B cell (primary cell): ENCODE measurements around the gene MYZAP. TPM values are rescaled to one million over a fixed set of nuclear protein-coding genes. Genes with fewer than 3 reads are reported as not detected.

ENCODE experiments used
- ATAC-seq: fragments of 200-7000 bp; cut with Tn5 transposase; one replicate; pipeline ENCODE4 v1.10.0; 2021; ENCODE audit warnings: low read depth, mild to moderate bottlenecking, moderate number of reproducible peaks, moderate library complexity
- CTCF ChIA-PET: fragments of 350-600 bp; sonication (Branson Sonifier 250); formaldehyde crosslinking; loops from one replicate; lab custom pipeline; 2021; ENCODE audit warnings: antibody characterized with exemption, inconsistent platforms; lab: Charles Lee
- POLR2A ChIA-PET: fragments of 350-600 bp; sonication (Branson Sonifier 250); formaldehyde crosslinking; loops from one replicate; lab custom pipeline; 2021; ENCODE audit warnings: antibody characterized with exemption; lab: Charles Lee
- DNase-seq: peaks from one replicate; pipeline ENCODE4 v3.0.0; 2013
- H2AFZ ChIP-seq: 2 replicates; pipeline ENCODE4 v1.6.1; 2012; ENCODE audit warnings: mild to moderate bottlenecking, low read depth, low read length; ENCODE audit not compliant: insufficient read depth, poor library complexity, severe bottlenecking
- H3K27ac ChIP-seq, 2 donors: 1 replicate in 1 of 2; 2 replicates in 1 of 2; pipeline ENCODE4 v1.5.1; 2012 to 2013; ENCODE audit warnings: low read length in 2 of 2, mild to moderate bottlenecking in 2 of 2, moderate library complexity in 1 of 2
- H3K27me3 ChIP-seq, 4 experiments: fragments of 200-600 bp in 1 of 4; sonication (generic) in 1 of 4; replicated peaks in 1 of 4; 1 replicate in 2 of 4; 2 replicates in 2 of 4; pipeline versions ENCODE4 v1.6.1 to v1.7.0; 2013 to 2016; ENCODE audit warnings: low read length in 3 of 4, mild to moderate bottlenecking in 2 of 4, mixed read lengths in 1 of 4, moderate library complexity in 1 of 4; ENCODE audit not compliant: insufficient read depth in 4 of 4, control insufficient read depth in 3 of 4; ENCODE audit errors: control extremely low read depth in 1 of 4
- H3K36me3 ChIP-seq, 2 experiments: replicated peaks in 1 of 2; 1 replicate in 1 of 2; 2 replicates in 1 of 2; pipeline versions ENCODE4 v1.6.1 to v1.7.1; 2013; ENCODE audit warnings: low read length in 1 of 2; ENCODE audit not compliant: insufficient read depth in 2 of 2, control insufficient read depth in 1 of 2; ENCODE audit errors: control extremely low read depth in 1 of 2, extremely low read depth in 1 of 2
- H3K4me1 ChIP-seq, 2 donors: fragments of 200-600 bp in 1 of 2; sonication (generic) in 1 of 2; 1 replicate in 1 of 2; 2 replicates in 1 of 2; pipeline versions ENCODE4 v1.5.1 to v1.6.1; 2013 to 2017; ENCODE audit warnings: low read length in 2 of 2; ENCODE audit not compliant: control insufficient read depth in 2 of 2, insufficient read depth in 2 of 2
- H3K4me2 ChIP-seq: replicated peaks from 2 replicates; pipeline ENCODE3; 2012; ENCODE audit warnings: mild to moderate bottlenecking, low read depth, low read length; ENCODE audit not compliant: poor library complexity, severe bottlenecking
- H3K4me3 ChIP-seq, 5 experiments: fragments of 200-600 bp in 1 of 5; sonication (generic) in 1 of 5; 1 replicate in 3 of 5; 2 replicates in 2 of 5; pipeline versions ENCODE4 v1.5.1 to v1.7.0; 2011 to 2016; ENCODE audit warnings: low read length in 4 of 5, mild to moderate bottlenecking in 4 of 5, low read depth in 2 of 5, control low read depth in 1 of 5, moderate library complexity in 1 of 5; ENCODE audit not compliant: insufficient read depth in 1 of 5; ENCODE audit errors: control extremely low read depth in 1 of 5, extremely low read depth in 1 of 5
- H3K79me2 ChIP-seq: fragments of 200-600 bp; sonication (generic); one replicate; pipeline ENCODE4 v1.6.0; 2016; ENCODE audit warnings: low read length; ENCODE audit not compliant: control insufficient read depth, insufficient read depth
- H3K9ac ChIP-seq: fragments of 200-600 bp; sonication (generic); 2 replicates; pipeline ENCODE4 v1.6.1; 2017; ENCODE audit warnings: mild to moderate bottlenecking, low read length, moderate library complexity
- H3K9me3 ChIP-seq, 3 donors: one replicate each; pipeline versions ENCODE4 v1.6.1 to v1.7.1; 2013; ENCODE audit warnings: low read length in 2 of 3; ENCODE audit not compliant: control insufficient read depth in 2 of 3, insufficient read depth in 1 of 3; ENCODE audit errors: control extremely low read depth in 1 of 3
- H4K20me1 ChIP-seq: 2 replicates; pipeline ENCODE4 v1.6.0; 2012; ENCODE audit warnings: mild to moderate bottlenecking, low read length; ENCODE audit not compliant: insufficient read depth, control insufficient read depth, poor library complexity, severe bottlenecking
- H3K27ac Mint-ChIP-seq: one replicate; pipeline ENCODE4 v1.8.0; 2021; ENCODE audit warnings: mixed read lengths
- H3K27me3 Mint-ChIP-seq: one replicate; pipeline ENCODE4 v1.8.0; 2021; ENCODE audit warnings: mixed read lengths
- H3K4me1 Mint-ChIP-seq: one replicate; pipeline ENCODE4 v1.8.0; 2021; ENCODE audit warnings: mixed read lengths
- H3K4me3 Mint-ChIP-seq: one replicate; pipeline ENCODE4 v1.8.0; 2021; ENCODE audit warnings: mixed read lengths
- H3K9me3 Mint-ChIP-seq: one replicate; pipeline ENCODE4 v1.8.0; 2022; ENCODE audit warnings: mixed read lengths; ENCODE audit not compliant: insufficient read depth
- EZH2 ChIP-seq: IDR thresholded peaks from 2 replicates; pipeline ENCODE4 v1.6.1; 2012; ENCODE audit warnings: borderline replicate concordance, low read depth, mild to moderate bottlenecking, moderate library complexity, low read length; ENCODE audit not compliant: insufficient read depth, poor library complexity, severe bottlenecking
- WGBS: methylation state at CpG from one replicate; pipeline ENCODE4 v1.1.5; 2013; ENCODE audit warnings: missing lambda C conversion rate; ENCODE audit not compliant: insufficient coverage; 5-methylcytosine and 5-hydroxymethylcytosine counted together
- intact Hi-C: fragments of 100-400 bp; cut with micrococcal nuclease; formaldehyde crosslinking; loops from one replicate; pipeline ENCODE4 v1.10.0; 2022
- polyA plus RNA-seq: library from polyadenylated mRNA; depleted of rRNA; stranded (reverse); fragments of >200 nt; gene quantifications from 2 replicates; pipeline ENCODE4 v1.2.3, GENCODE V29; 2012
- total RNA-seq, 2 donors: library from RNA; stranded (reverse); fragments of 120-200 nt in 1 of 2; gene quantifications; 1 replicate in 1 of 2; 2 replicates in 1 of 2; pipeline versions ENCODE4 v1.2.3 to v1.2.4, GENCODE V29; 2013 to 2022
- TF ChIP-seq, protein P1 (sequence below): fragments of 200-600 bp; IDR thresholded peaks from one replicate; pipeline ENCODE4 v1.8.0; 2022; ENCODE audit warnings: antibody characterized with exemption, mild to moderate bottlenecking

Gene MYZAP
- total and polyA plus RNA-seq, 2 donors (not counting 1 experiment from before 2014, with no cell fraction given) = 1.0 to 2.8 TPM

DNA sequence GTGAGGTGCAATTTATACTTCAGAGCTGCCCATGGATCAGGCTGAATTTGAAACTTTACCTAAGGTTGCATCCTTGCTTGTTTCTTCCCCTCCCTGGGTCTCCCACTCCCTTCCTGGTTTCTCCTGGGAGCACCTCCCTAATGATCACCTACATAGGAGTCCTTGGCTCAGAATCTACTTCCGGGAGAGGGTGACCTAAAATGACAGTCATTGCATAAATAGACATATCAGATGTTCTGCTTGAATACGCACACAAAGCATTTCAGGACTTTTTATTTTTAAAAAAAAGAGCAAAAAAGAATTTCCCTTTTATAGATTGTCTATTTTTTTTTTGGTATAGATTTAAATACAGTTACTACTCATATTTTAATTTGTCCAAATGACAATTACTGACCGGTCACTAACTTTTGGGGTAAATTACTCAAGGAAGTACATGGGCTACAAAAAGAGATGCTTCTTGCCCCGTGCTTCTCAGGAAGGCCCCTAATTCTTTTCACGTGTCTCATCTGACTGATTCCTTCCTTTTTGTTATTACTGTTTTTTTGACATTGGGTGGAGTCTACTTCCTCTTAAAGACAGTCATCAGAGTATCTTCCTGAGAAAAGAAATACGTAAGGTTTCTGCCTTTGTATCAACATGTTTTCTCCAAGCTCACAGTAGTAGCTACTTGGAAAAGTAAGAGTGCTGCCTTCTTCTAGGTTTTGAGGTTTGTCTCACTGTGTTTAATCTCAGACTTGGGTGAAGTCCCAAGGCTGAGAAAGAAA, 4.9 kb upstream of the MYZAP start:
- CTCF ChIA-PET = interaction anchor here (1.0 to 1.2 kb wide), 2 partner anchors 22 to 440 kb away, joined by 3 to 4 read pairs; no protein-coding TSS in a partner anchor
- H3K27ac Mint-ChIP-seq = peak overlapping the region; percentile 90
- H3K36me3 ChIP-seq = no peaks in the 10 kb centered on the region
- H3K27ac ChIP-seq = peak overlapping the region; percentile 88 to 96
- 7% methylated on average over 2 of the region's 6 CpGs for WGBS
- H3K4me2 ChIP-seq = peak overlapping the region; percentile 63
- H3K9ac ChIP-seq = peak overlapping the region; percentile 25
- peaks cover 3% of the 10 kb centered on the region for H3K9me3 Mint-ChIP-seq
- TF ChIP-seq EZH2 = no peak
- TF ChIP-seq, protein P1, sequence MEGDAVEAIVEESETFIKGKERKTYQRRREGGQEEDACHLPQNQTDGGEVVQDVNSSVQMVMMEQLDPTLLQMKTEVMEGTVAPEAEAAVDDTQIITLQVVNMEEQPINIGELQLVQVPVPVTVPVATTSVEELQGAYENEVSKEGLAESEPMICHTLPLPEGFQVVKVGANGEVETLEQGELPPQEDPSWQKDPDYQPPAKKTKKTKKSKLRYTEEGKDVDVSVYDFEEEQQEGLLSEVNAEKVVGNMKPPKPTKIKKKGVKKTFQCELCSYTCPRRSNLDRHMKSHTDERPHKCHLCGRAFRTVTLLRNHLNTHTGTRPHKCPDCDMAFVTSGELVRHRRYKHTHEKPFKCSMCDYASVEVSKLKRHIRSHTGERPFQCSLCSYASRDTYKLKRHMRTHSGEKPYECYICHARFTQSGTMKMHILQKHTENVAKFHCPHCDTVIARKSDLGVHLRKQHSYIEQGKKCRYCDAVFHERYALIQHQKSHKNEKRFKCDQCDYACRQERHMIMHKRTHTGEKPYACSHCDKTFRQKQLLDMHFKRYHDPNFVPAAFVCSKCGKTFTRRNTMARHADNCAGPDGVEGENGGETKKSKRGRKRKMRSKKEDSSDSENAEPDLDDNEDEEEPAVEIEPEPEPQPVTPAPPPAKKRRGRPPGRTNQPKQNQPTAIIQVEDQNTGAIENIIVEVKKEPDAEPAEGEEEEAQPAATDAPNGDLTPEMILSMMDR = no peak
- H3K4me1 ChIP-seq = peaks cover 52 to 59% of the 10 kb centered on the region in 2 donors
- peak overlapping the region in 2 of 5 experiments; percentile 6 to 39 for H3K4me3 ChIP-seq
- H3K4me1 Mint-ChIP-seq = peaks cover 55% of the 10 kb centered on the region
- peaks cover 14% of the 10 kb centered on the region for H3K27me3 Mint-ChIP-seq
- POLR2A ChIA-PET = interaction anchor here (0.9 kb wide), 1 partner anchor 120 kb away, joined by 3 read pairs; the partner anchor contains the start of gene POLR2M
- H3K27me3 ChIP-seq = peaks cover 0 to 10% (median 0%) of the 10 kb centered on the region in 4 experiments
- ATAC-seq (peak; percentile 60), DNase-seq (peak; percentile 84)
- intact Hi-C loops = no loop called here
- H2AFZ ChIP-seq = peak overlapping the region; percentile 51
- H3K9me3 ChIP-seq = peaks cover 0 to 13% (median 9%) of the 10 kb centered on the region in 3 donors
- no peaks in the 10 kb centered on the region for H4K20me1 ChIP-seq
- H3K79me2 ChIP-seq = no peaks in the 10 kb centered on the region
- peak overlapping the region; percentile 61 for H3K4me3 Mint-ChIP-seq

- peaks cover 62 to 67% of the 10 kb centered on the region in 2 donors for H3K4me1 ChIP-seq
- no CpG with 5 or more reads among the region's 1 CpG for WGBS
- H3K9me3 ChIP-seq = peaks cover 0 to 3% (median 0%) of the 10 kb centered on the region in 3 donors
- H3K4me2 ChIP-seq = no peak overlapping the region
- H3K79me2 ChIP-seq = no peaks in the 10 kb centered on the region
- peaks cover 10% of the 10 kb centered on the region for H3K27me3 Mint-ChIP-seq
- H3K4me3 Mint-ChIP-seq = no peak overlapping the region
- no peak overlapping the region for H3K9ac ChIP-seq
- CTCF ChIA-PET = interaction anchor here (1.4 kb wide), 1 partner anchor 9 kb away, joined by 5 read pairs; no protein-coding TSS in a partner anchor
- no peak for ATAC-seq
- TF ChIP-seq, protein P1 = no peak
- TF ChIP-seq EZH2 = no peak
- H3K27ac ChIP-seq = no peak overlapping the region
- POLR2A ChIA-PET = no interaction called here
- H3K4me1 Mint-ChIP-seq = peaks cover 64% of the 10 kb centered on the region
- H3K27ac Mint-ChIP-seq = no peak overlapping the region
- H3K36me3 ChIP-seq = no peaks in the 10 kb centered on the region
- H2AFZ ChIP-seq = no peak overlapping the region
- H3K4me3 ChIP-seq = no peak overlapping the region
- DNase-seq = no peak
- H3K27me3 ChIP-seq = peaks cover 0 to 3% (median 0%) of the 10 kb centered on the region in 4 experiments
- intact Hi-C loops = no loop called here
- H3K9me3 Mint-ChIP-seq = peaks cover 2% of the 10 kb centered on the region
- H4K20me1 ChIP-seq = no peaks in the 10 kb centered on the region
These were observed 2.4 kb upstream of the MYZAP start for GRCh38 chr15:57589281-57589680.
